Prostate gland (tissue), 2 donors: Measurements from ENCODE around the gene GGT7.

ENCODE experiments used
- POLR2A ChIP-seq: fragments of 450-650 bp; IDR thresholded peaks from one replicate; pipeline ENCODE4 v1.6.1; 2016; ENCODE audit warnings: antibody characterized with exemption, mild to moderate bottlenecking
- POLR2AphosphoS5 ChIP-seq: sonication (generic); formaldehyde crosslinking; IDR thresholded peaks from one replicate; pipeline ENCODE4 v1.6.1; 2017; ENCODE audit warnings: antibody characterized with exemption
- TF ChIP-seq, protein P1 (sequence below), 4 experiments: fragments of 200-600 bp in 2 of 4; fragments of 450-650 bp in 2 of 4; sonication (generic) in 2 of 4; IDR thresholded peaks; 1 replicate in 3 of 4; 2 replicates in 1 of 4; pipeline ENCODE4 v1.5.1; 2016 to 2019; ENCODE audit warnings: antibody characterized with exemption in 4 of 4, mild to moderate bottlenecking in 2 of 4, moderate library complexity in 2 of 4

DNA sequence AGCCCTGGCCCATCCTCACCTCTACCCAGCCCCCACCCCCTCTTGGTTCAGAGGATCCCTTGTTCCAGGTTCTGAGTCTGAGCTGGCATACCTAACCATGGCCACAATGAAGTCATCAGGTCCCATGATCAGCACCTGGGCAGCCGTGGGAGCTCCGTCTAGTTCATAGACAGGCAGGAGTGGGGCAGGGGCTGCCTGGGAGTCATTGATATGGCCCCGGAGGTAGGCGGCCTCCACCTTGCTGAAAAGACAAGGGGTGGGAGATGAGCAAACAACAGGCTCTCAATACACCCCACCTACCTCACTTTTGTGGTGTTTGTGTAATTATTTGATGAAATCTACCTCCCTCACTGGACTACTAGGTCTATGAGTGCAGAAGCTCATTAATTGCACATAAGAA lies 20.4 kb downstream of the GGT7 start:
- TF ChIP-seq, protein P1, sequence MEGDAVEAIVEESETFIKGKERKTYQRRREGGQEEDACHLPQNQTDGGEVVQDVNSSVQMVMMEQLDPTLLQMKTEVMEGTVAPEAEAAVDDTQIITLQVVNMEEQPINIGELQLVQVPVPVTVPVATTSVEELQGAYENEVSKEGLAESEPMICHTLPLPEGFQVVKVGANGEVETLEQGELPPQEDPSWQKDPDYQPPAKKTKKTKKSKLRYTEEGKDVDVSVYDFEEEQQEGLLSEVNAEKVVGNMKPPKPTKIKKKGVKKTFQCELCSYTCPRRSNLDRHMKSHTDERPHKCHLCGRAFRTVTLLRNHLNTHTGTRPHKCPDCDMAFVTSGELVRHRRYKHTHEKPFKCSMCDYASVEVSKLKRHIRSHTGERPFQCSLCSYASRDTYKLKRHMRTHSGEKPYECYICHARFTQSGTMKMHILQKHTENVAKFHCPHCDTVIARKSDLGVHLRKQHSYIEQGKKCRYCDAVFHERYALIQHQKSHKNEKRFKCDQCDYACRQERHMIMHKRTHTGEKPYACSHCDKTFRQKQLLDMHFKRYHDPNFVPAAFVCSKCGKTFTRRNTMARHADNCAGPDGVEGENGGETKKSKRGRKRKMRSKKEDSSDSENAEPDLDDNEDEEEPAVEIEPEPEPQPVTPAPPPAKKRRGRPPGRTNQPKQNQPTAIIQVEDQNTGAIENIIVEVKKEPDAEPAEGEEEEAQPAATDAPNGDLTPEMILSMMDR (IDR thresholded peaks at IDR 0.05), result no peak
- TF ChIP-seq POLR2A (no peak), POLR2AphosphoS5 (no peak)
